HG03521 (cell line): ENCODE measurements around the gene TTC5.
"Not testable (repeated sequence)": the region's sequence is repeated elsewhere in the genome, so short reads cannot be mapped to it uniquely, and the experiment has no call there.

Source experiments
- ATAC-seq: cut with Tn5 transposase; IDR thresholded peaks from one replicate; pipeline ENCODE4 v1.9.1; 2021; ENCODE audit warnings: mild to moderate bottlenecking, moderate library complexity; ENCODE audit not compliant: unreplicated experiment

The TTC5 gene, protein sequence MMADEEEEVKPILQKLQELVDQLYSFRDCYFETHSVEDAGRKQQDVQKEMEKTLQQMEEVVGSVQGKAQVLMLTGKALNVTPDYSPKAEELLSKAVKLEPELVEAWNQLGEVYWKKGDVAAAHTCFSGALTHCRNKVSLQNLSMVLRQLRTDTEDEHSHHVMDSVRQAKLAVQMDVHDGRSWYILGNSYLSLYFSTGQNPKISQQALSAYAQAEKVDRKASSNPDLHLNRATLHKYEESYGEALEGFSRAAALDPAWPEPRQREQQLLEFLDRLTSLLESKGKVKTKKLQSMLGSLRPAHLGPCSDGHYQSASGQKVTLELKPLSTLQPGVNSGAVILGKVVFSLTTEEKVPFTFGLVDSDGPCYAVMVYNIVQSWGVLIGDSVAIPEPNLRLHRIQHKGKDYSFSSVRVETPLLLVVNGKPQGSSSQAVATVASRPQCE

DNA sequence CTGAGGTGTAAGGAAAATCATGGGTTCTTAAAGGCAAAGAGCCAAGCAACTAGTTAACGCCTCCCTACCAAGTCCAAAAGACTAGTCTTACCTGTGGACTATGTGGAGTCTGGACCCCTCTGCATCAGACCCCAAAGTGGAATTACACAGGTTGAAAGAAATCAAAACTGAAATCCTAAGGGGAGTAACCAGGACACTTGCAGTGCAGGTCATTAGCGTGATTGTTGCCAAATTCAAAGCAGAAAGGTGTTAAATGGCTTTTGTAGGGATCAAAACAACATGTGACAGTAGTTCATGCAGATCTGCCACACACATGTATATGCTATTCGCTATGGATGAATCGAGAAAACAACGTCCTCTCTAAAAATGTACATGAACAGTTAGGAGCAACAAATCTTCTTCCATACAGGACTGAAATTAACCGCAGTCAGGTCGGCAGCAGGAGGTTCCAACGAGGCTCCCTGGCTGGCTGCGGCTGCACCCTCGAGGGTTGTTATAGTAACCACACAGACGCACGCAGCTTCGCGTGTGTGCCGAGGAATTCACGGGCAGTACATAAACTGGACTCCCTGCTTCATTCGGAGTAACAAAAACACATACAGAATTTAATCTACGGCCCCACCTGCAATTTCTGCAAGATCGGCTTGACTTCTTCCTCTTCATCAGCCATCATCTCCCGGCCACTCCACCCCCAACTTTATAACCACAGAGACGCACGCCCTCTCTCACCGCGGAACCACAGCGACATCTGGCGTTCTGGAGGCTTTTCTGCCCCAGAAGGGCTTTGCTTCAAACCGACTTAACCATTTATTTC lies at the start of gene TTC5:
Gene TTC5, minus strand, starts transcription at position 687 of the 814 bp plus-strand sequence. Its CDS starts 14 bp downstream, at position 673.
- ATAC-seq, result peak; percentile 94

GRCh38 chr14:20350860-20351259 lies 45.1 kb upstream of the TTC5 start:
- no peak for ATAC-seq

DNA sequence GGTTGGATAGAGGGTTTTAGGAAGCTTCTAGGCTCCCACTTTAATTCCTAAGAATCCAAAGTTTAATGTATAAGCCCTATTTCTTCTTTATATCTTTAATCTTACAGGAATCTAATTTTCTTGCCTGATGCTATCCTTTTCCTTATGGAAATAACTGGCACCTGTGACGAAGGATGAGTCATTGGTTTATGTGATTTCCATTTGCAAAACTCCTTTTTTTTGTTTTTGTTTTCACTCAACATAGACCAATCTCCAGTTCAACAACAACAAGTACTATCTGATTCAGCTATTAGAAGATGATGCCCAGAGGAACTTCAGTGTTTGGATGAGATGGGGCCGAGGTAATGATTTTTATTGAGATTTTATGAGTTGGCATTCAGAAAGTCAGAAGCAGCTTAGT lies 44.5 kb upstream of the TTC5 start:
- ATAC-seq, result no peak

DNA sequence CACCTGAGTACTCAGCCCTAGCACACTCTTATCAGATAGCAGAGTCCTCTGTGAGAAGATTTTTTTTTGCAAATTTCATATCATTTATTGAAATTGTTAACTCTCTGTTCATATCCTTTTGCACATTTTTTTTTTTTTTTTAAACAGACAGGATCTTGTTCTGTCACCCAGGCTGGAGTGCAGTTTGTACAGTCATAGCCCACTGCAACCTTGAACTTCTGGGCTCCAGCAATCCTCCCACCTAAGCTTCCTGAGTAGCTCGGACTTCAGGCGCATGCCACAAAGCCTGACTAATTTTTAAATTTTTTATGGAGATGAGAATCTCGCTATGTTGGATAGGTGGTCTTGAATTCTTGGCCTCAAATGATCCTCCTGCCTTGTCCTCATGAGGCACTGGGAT lies 42.0 kb upstream of the TTC5 start:
- ATAC-seq, result no peak

DNA sequence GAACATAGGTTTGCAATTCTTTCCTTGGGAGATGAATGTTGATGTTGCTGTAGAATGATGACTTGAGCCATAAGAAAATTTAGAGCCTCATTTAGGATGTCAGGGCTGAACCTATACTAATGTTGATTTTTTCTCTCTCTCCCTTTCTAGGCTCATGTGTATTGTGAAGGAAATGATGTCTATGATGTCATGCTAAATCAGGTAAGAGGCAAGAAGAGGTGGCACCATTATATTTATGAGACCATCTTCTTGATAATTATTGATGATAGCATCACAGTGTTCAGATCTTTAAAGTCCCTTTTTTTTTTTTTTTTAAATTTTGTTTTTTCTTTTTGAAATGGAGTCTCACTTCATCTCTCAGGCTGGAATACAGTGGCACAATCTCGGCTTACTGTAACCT lies 41.0 kb upstream of the TTC5 start:
- no peak for ATAC-seq

DNA sequence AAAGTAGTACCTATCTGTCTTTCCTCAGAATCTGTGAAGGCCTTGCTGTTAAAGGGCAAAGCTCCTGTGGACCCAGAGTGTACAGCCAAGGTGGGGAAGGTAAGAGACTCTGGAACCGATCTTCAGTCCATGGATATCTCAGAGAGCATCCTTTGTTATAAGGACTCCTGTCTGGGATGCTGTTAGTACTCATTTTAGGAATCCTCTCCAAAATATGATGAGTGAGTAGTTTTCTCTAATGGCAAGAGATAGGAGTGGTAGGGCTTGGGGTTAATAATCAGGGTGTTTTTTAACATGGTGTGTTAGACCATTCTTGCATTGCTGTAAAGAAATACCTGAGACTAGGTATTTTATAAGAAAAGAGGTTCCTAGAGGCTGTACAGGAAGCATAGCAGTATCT lies 39.6 kb upstream of the TTC5 start:
- ATAC-seq, result no peak

DNA sequence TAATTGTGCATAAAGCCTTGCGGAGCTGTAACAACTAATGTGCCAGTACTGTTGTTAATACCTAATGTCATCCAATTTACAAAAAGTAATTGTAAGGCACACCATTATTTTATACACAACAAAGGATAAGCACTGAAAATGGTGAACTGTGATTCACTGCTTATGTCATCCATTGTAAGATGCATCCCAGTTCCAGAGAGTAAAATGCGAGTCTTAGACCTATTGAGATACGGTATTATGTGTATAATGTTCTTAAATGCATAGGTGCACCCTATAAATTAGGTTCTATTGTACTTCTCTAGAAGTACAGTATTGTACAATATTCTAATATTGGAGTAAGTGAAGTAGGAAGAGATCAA lies 38.1 kb upstream of the TTC5 start:
- ATAC-seq, result no peak

- ATAC-seq, result peak; percentile 89
Observed at GRCh38 chr14:20343092-20343861, 37.5 kb upstream of the TTC5 start, which contains the start of gene PARP2. TSS of gene PARP2 (plus strand) at chr14:20343635. CDS start at chr14:20343642, 7 bp downstream.

DNA sequence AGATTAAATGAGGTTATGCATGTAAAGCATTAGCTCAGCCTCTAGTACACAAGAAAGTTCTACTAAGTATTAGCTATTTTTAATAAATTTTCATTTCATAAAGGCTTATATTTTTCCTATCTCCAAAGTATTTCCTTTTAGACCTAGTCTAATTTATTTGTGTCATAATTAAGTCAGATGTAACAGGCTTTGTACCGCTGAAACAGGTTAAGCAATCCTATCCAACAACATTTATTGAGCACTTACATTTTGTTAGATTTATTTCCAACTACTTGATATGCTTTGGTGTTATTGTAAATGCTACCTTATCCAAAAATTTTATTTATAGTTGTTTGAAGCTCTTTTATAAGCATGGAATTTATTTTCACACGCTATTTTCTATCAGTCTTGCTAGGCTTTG lies 35.9 kb upstream of the TTC5 start:
- ATAC-seq, result no peak

DNA sequence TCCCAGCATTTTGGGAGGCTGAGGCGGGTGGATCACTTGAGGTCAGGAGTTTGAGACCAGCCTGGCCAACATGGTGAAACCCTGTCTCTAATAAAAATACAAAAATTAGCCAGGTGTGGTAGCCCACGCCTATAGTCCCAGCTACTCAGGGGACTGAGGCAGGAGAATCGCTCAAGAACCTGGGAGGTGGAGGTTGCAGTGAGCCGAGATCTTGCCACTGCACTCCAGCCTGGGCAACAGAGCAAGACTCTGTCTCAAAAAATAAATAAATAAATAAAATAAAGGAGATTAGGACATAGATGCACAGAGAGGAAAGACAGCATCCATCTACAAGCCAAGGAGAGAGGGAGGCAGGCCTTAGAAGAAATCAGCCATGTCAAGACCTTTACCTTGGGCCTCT lies 35.3 kb upstream of the TTC5 start:
- ATAC-seq, result not testable (repeated sequence)

GRCh38 chr14:20334017-20334416 lies 28.3 kb upstream of the TTC5 start:
- no peak for ATAC-seq

DNA sequence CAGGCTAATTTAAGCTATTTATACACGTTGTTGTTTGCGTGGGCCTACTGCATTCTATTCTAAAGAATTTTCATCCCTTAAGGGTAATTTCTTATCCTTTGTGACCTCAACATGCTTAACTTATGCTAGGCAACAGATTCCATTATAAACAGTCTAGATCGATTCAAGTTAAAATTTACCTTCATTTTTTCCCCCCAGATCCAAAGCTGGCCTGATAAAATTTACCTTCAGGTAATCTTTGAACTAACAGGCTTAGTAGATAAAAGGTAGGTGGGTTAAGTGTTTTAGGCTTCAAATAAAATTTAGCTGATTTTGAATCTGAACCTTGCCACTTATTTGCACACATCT lies 27.7 kb upstream of the TTC5 start:
- no peak for ATAC-seq

- ATAC-seq, result peak; percentile 97
Observed at GRCh38 chr14:20332788-20333493, 27.2 kb upstream of the TTC5 start, which contains the start of gene CCNB1IP1. TSS of gene CCNB1IP1 (minus strand) at chr14:20333279. CDS start at chr14:20316523, 16,756 bp downstream.

DNA sequence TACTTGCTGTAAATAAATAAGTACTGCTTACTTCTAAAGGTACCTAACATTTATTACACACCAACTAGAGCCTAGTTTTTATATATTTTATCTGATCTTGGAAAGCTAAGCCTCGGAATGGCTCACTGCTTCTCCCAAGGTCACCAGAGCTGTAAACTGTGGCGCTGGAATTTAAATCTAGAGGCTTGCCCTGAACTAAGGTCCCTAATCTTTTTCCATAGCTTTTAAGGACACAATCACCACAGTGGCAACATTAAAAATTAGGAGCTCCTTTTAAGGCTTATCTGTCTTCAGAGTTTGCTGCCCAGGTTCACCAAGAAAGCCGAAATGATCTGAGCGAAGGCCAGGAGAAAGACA lies 26.7 kb upstream of the TTC5 start:
- no peak for ATAC-seq

DNA sequence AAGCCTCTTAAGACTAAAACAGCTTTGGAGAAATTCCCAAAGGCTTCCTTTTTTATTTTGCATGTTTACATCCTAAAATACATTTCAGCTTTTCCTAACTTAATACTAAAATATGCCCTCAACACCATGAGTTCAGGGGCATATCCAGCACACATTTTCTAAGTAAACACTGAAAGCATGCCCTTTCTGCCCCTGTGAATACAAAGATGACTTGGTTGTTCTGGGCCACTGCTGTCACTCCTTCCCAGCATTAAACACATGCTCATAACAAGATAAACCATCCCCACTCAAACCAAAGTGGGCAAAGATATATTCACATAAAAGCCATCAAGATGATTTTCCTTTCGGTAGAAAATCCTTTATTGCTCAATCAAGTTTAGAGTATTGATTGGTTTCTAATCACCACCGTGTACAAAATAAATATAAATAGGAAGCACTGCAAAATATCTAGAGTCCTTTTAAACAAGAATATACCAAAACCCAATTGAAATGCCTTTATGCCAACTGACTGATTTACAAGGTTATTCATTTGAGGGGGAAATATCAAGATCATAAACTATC lies 25.4 kb upstream of the TTC5 start:
- no peak for ATAC-seq

DNA sequence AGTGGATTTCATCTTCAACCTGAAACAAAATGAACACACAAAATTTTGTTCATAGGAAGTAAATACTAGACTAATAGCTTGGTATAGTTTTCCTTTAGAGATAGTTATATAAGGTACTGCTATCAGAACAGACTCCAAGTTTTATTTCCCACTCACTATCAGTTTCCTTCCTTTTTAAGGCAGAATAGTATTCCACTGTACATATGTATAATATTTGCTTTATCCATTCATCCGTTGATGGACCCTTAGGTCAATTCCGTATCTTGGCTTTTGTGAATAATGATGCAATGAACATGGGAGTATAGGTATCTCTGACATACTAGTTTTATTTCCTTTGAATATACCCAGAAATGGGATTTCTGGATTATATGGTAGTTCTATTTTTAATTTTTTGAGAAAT lies 23.6 kb upstream of the TTC5 start:
- ATAC-seq, result no peak

GRCh38 chr14:20328705-20329104 lies 23.0 kb upstream of the TTC5 start:
- no peak for ATAC-seq

DNA sequence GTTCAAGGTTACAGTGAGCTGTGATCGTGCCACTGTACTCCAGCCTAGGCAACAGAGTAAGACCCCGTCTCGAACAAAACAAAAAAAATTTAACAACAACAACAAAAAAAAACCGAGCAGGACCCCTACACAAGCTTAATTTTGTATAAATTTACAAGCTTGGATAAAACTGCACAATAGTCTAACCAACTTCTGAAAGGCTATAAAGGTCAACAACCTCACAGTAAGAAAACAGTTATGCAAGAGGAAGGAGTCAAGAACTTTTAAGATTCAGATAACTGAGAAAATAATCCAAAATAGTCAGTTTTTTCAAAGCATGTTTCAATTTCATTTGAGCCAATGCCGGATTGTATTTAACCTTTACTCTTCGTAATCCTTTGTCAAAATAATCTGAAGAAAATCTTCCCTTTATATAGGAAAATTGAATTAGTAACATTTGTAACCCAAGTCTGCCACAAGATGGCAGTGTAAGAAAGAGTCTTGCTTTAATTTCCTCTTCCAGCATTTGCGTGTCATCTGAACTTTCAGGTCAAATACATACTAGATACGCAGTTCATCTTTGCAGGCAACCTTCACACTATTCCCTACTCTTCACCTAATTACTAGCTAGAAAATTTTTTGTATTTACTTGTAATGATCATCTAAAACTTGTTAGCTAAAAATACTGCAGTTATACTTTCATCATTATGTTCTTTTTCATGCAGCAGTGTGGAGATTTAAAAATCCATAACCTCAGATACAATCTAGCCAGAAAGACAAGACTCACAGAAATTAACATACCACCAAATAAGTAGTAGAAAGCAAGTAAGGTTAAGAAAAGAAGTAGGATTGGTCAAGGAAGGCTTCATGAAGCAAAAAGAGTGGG lies 21.5 kb upstream of the TTC5 start:
- ATAC-seq, result no peak

DNA sequence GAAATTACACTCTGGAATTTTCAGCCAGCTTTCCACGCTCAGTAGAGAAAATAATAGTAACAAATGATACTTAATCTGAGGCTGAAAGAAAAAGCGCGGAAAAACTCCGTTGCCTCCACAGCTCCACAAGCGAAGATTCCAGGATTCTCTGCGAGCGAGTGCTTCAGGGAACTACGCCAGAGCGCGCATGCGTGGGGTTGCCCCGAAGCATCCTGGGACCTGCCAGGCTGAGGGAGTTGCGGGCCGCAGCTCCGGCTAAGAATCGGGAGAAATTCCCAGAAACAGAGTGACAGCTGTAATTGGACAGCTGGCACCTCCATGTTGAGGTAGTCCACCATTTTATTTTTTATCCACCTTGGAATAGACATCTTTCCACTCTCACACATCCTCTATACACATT lies 12.0 kb upstream of the TTC5 start:
- ATAC-seq, result no peak
